NT2/D1 (cell line): Measurements from ENCODE around the gene ELMO1.

ENCODE experiments used
- SUZ12 ChIP-seq: IDR thresholded peaks from 2 replicates; pipeline ENCODE4 v1.6.1; 2011; ENCODE audit not compliant: insufficient read length, insufficient read depth; ENCODE audit errors: extremely low read depth
- ZNF274 ChIP-seq: IDR thresholded peaks from 2 replicates; pipeline ENCODE4 v1.6.1; 2011; ENCODE audit warnings: mild to moderate bottlenecking, low read depth, low read length

- no peak for TF ChIP-seq ZNF274
- no peak for TF ChIP-seq SUZ12
These were observed 267.7 kb downstream of the ELMO1 start for GRCh38 chr7:37180828-37181549.
